Tibial artery (tissue), 4 donors: ENCODE measurements around the gene DOCK8.

Source experiments
- DNase-seq, 2 donors: peaks; one replicate each; pipeline ENCODE4 v3.0.0-alpha.2; 2019
- H3K27ac ChIP-seq, 2 donors: fragments of 200-600 bp; sonication (generic) in 1 of 2; 1 replicate in 1 of 2; 2 replicates in 1 of 2; pipeline ENCODE4 v1.5.1; 2018 to 2019; ENCODE audit warnings: mild to moderate bottlenecking in 1 of 2
- H3K27me3 ChIP-seq, 2 donors: fragments of 200-600 bp; sonication (generic) in 1 of 2; one replicate each; pipeline versions ENCODE4 v1.5.1 to v1.6.0; 2016 to 2019
- H3K36me3 ChIP-seq, 3 donors: fragments of 200-600 bp; sonication (generic) in 2 of 3; one replicate each; pipeline ENCODE4 v1.5.1; 2016 to 2019; ENCODE audit warnings: mild to moderate bottlenecking in 2 of 3
- H3K4me1 ChIP-seq, 4 donors: fragments of 200-600 bp; sonication (generic) in 2 of 4; 1 replicate in 3 of 4; 2 replicates in 1 of 4; pipeline ENCODE4 v1.5.1; 2016 to 2019
- H3K4me3 ChIP-seq, 2 donors: fragments of 200-600 bp; sonication (generic) in 1 of 2; 1 replicate in 1 of 2; 2 replicates in 1 of 2; pipeline ENCODE4 v1.5.1; 2018 to 2019; ENCODE audit warnings: mild to moderate bottlenecking in 2 of 2
- H3K9me3 ChIP-seq, 3 donors: fragments of 200-600 bp; sonication (generic) in 1 of 3; one replicate each; pipeline ENCODE4 v1.5.1; 2016 to 2019
- intact Hi-C: fragments of 100-400 bp; cut with DNase I; formaldehyde crosslinking; loops from one replicate; pipeline ENCODE4 v1.15.0; 2023; ENCODE audit warnings: low total_unique reads
- TF ChIP-seq, protein P1 (sequence below), 2 experiments: fragments of 200-600 bp in 1 of 2; fragments of 450-650 bp in 1 of 2; IDR thresholded peaks; one replicate each; pipeline ENCODE4 v1.5.1; 2017 to 2019; ENCODE audit warnings: antibody characterized with exemption in 2 of 2, mild to moderate bottlenecking in 1 of 2, moderate library complexity in 1 of 2

DOCK8 gene

DNA sequence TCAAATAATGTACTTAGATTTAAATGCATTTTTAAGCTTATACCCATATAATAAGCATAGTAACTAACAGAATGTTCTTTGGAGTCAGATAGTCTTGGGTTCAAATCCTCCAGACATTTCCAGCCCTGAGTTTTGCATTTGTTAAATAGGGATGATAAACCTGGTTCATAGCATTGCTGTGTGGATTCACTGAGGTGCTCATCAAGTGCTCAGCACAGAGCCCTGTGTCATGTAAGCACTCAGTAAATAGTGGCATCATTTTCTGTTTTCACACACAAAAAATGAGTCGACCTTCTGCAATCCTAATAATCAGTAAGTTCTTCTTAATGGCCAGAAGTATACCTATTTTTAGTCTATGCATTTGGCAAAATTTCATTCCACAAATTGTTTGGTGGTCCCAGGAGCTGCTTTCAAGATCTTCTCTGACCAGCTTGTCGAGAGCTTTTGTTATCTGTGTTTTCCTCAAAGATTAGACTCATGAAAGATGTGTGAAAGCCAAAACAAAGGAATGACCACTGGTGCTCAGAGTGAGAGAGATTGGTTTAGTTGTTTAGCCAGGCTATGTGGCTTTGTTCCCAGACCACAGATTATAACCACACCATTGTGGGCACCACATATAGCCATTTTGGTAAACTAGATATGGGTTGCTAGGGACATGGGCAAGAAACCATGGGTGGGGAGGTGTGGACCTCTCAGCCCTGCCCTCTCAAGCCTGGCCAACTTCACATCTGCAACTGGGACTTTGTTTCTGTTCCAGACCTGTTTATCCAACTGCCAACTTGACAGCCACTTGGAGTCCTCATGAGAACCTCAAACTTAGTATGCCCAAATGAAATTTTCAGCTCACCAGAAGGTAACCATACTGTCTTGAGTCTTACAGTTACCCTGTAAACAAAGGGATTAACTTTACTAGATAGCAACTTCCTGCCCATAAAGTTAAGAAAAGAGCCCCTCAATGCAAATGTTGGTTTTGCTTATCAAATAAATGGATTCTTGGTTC is 45.0 kb downstream of the DOCK8 start:
- Histone ChIP-seq H3K36me3 (no peaks in the 10 kb centered on the region), H3K9me3 (no peaks in the 10 kb centered on the region), H3K27ac (no peak overlapping the region), H3K4me3 (no peak overlapping the region), H3K4me1 (no peaks in the 10 kb centered on the region), H3K27me3 (no peaks in the 10 kb centered on the region)
- TF ChIP-seq, protein P1, sequence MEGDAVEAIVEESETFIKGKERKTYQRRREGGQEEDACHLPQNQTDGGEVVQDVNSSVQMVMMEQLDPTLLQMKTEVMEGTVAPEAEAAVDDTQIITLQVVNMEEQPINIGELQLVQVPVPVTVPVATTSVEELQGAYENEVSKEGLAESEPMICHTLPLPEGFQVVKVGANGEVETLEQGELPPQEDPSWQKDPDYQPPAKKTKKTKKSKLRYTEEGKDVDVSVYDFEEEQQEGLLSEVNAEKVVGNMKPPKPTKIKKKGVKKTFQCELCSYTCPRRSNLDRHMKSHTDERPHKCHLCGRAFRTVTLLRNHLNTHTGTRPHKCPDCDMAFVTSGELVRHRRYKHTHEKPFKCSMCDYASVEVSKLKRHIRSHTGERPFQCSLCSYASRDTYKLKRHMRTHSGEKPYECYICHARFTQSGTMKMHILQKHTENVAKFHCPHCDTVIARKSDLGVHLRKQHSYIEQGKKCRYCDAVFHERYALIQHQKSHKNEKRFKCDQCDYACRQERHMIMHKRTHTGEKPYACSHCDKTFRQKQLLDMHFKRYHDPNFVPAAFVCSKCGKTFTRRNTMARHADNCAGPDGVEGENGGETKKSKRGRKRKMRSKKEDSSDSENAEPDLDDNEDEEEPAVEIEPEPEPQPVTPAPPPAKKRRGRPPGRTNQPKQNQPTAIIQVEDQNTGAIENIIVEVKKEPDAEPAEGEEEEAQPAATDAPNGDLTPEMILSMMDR (IDR thresholded peaks at IDR 0.05): no peak
- DNase-seq: no peak
- intact Hi-C loops: no loop called here

DNA sequence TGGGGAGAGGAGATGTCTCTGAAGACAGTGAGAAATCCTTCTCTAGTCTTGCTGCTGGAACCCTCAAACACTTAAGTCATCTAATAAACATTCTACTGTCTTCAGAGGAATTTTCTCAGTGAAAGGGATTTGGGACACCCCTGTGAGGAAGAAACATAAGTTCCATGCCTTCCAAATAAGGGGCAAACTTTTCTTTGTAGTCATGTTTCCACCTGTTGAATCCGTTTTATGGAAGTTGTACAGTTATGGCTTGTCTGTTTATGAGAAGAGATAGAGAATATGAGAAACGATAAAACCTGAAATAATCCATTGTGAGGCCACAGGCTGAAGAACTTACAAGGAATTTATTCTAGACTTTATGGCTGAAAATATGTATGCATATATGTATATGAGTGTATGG is 49.6 kb downstream of the DOCK8 start:
- intact Hi-C loops: no loop called here
- H3K9me3 ChIP-seq: no peaks in the 10 kb centered on the region
- no peaks in the 10 kb centered on the region for H3K4me1 ChIP-seq
- DNase-seq: no peak
- peaks cover 0 to 3% of the 10 kb centered on the region in 2 donors for H3K27me3 ChIP-seq
- no peak overlapping the region for H3K27ac ChIP-seq
- TF ChIP-seq, protein P1 (IDR thresholded peaks at IDR 0.05): no peak
- H3K36me3 ChIP-seq: no peaks in the 10 kb centered on the region
- no peak overlapping the region for H3K4me3 ChIP-seq

GRCh38 chr9:265209-265870 is 50.7 kb downstream of the DOCK8 start:
- Histone ChIP-seq H3K9me3 (no peaks in the 10 kb centered on the region), H3K36me3 (no peaks in the 10 kb centered on the region), H3K4me3 (no peak overlapping the region), H3K27me3 (peaks cover 0 to 3% of the 10 kb centered on the region in 2 donors), H3K4me1 (no peaks in the 10 kb centered on the region), H3K27ac (no peak overlapping the region)
- TF ChIP-seq, protein P1 (IDR thresholded peaks at IDR 0.05): no peak
- intact Hi-C loops: no loop called here
- no peak for DNase-seq

DNA sequence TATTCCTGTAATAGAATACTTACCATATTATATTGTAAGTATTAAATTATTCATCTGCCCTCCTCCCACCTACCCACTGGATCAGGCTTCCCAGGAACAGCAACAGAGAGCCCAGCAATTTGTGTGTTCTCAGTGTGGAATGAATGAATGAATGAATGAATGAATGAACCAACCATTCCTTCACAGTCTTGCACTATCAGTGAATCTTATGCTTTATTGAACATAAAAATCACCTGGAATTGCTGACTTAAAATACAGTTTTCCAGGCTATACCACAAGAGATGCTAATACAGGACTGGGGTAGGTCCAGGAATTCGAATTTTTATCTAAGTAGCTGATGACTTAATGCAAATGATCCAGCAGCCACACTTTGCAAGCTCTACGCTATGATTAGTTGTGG is 51.6 kb downstream of the DOCK8 start:
- Histone ChIP-seq H3K4me1 (peaks cover 0 to 3% (median 0%) of the 10 kb centered on the region in 4 donors), H3K4me3 (no peak overlapping the region), H3K9me3 (no peaks in the 10 kb centered on the region), H3K36me3 (no peaks in the 10 kb centered on the region), H3K27ac (no peak overlapping the region), H3K27me3 (peaks cover 0 to 3% of the 10 kb centered on the region in 2 donors)
- TF ChIP-seq, protein P1 (IDR thresholded peaks at IDR 0.05): no peak
- DNase-seq: no peak
- intact Hi-C loops: no loop called here

DNA sequence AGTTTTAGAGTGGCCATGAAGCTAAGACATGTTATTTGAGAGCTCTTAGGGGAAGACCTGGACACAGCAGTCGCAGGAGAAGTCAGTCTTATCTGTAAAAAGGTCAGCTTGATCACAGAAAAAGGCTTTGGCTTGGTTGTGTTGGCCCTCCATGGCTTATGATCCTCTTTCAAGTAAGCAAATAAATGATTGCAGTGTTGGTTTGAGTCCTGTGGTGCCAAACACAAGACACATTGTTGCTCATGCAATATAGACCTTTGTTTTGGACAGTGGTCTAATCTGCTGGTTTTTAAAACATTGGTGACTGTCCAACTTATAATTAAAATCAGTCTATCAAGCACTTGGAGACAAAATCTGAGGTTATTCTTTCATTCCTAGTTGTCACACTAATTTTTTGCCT is 54.0 kb downstream of the DOCK8 start:
- Histone ChIP-seq H3K9me3 (no peaks in the 10 kb centered on the region), H3K4me1 (peaks cover 0 to 3% (median 0%) of the 10 kb centered on the region in 4 donors), H3K27ac (no peak overlapping the region), H3K27me3 (peaks cover 0 to 3% of the 10 kb centered on the region in 2 donors), H3K36me3 (no peaks in the 10 kb centered on the region), H3K4me3 (no peak overlapping the region)
- no peak for DNase-seq
- intact Hi-C loops: no loop called here
- TF ChIP-seq, protein P1 (IDR thresholded peaks at IDR 0.05): no peak
